Keratinocyte (primary cell): Measurements from ENCODE around the gene CREB1. TPM values are rescaled to one million over a fixed set of nuclear protein-coding genes. Genes with fewer than 3 reads are reported as not detected.

Experiments used
- DNase-seq: peaks from one replicate; pipeline ENCODE4 v3.0.0-alpha.2; 2011; ENCODE audit warnings: low read depth, missing footprints, low spot score
- FAIRE-seq: peaks from 2 replicates; lab custom pipeline; 2011; peaks lifted over from hg19 to GRCh38; lab: Jason Lieb, UNC
- H2AFZ ChIP-seq: 2 replicates; pipeline ENCODE4 v1.6.0; 2012; ENCODE audit warnings: low read length, control low read depth, inconsistent platforms; ENCODE audit not compliant: control insufficient read depth
- H3K27ac ChIP-seq: 2 replicates; pipeline ENCODE4 v1.5.1; 2011; ENCODE audit warnings: low read length; ENCODE audit not compliant: control insufficient read depth, insufficient read depth
- H3K27me3 ChIP-seq: 3 replicates; pipeline ENCODE4 v1.6.0; 2011; ENCODE audit warnings: low read length; ENCODE audit not compliant: control insufficient read depth, insufficient read depth; ENCODE audit errors: extremely low read depth
- H3K36me3 ChIP-seq, 2 experiments: 2 replicates in 1 of 2; 3 replicates in 1 of 2; pipeline ENCODE4 v1.5.1; 2011; ENCODE audit warnings: low read length in 2 of 2, mild to moderate bottlenecking in 1 of 2; ENCODE audit not compliant: control insufficient read depth in 2 of 2, insufficient read depth in 2 of 2; ENCODE audit errors: extremely low read depth in 1 of 2
- H3K4me1 ChIP-seq: 3 replicates; pipeline ENCODE4 v1.5.1; 2011; ENCODE audit warnings: low read length; ENCODE audit not compliant: control insufficient read depth, insufficient read depth; ENCODE audit errors: extremely low read depth
- H3K4me2 ChIP-seq: 3 replicates; pipeline ENCODE4 v1.6.0; 2011; ENCODE audit warnings: low read depth, low read length; ENCODE audit not compliant: control insufficient read depth, insufficient read depth; ENCODE audit errors: extremely low read depth
- H3K4me3 ChIP-seq, 3 experiments: fragments of 200-600 bp in 1 of 3; sonication (generic) in 1 of 3; 2 replicates in 2 of 3; 3 replicates in 1 of 3; pipeline ENCODE4 v1.5.1; 2011 to 2016; ENCODE audit warnings: low read length in 3 of 3, mild to moderate bottlenecking in 3 of 3, control low read depth in 2 of 3, inconsistent platforms in 1 of 3, low read depth in 1 of 3, mixed read lengths in 1 of 3, mixed run types in 1 of 3, moderate library complexity in 1 of 3; ENCODE audit not compliant: control insufficient read depth in 2 of 3, insufficient read depth in 2 of 3; ENCODE audit errors: extremely low read depth in 1 of 3
- H3K79me2 ChIP-seq: 2 replicates; pipeline ENCODE4 v1.6.0; 2012; ENCODE audit warnings: low read length; ENCODE audit not compliant: control insufficient read depth, insufficient read depth
- H3K9ac ChIP-seq: 3 replicates; pipeline ENCODE4 v1.6.0; 2011; ENCODE audit warnings: low read length; ENCODE audit not compliant: control insufficient read depth, insufficient read depth; ENCODE audit errors: extremely low read depth
- H3K9me1 ChIP-seq: 3 replicates; pipeline ENCODE4 v1.6.0; 2011; ENCODE audit warnings: low read length; ENCODE audit not compliant: control insufficient read depth, insufficient read depth; ENCODE audit errors: extremely low read depth
- H3K9me3 ChIP-seq: 2 replicates; pipeline ENCODE4 v1.5.1; 2012; ENCODE audit warnings: low read depth, low read length; ENCODE audit not compliant: control insufficient read depth
- H4K20me1 ChIP-seq: 3 replicates; pipeline ENCODE4 v1.6.0; 2011; ENCODE audit warnings: low read length; ENCODE audit not compliant: control insufficient read depth, insufficient read depth; ENCODE audit errors: extremely low read depth
- EZH2 ChIP-seq: IDR thresholded peaks from one replicate; pipeline ENCODE4 v1.6.1; 2012; ENCODE audit warnings: inconsistent platforms, mild to moderate bottlenecking, low read length, moderate library complexity
- dilution Hi-C: fragments of 300-500 bp; cut with MboI; formaldehyde crosslinking; loops from one replicate; pipeline ENCODE4 v1.7.0; 2020; ENCODE audit warnings: low sequenced_read_pairs; ENCODE audit not compliant: extremely low pct_ligation_motif_present
- polyA plus RNA-seq, 5 experiments: library from polyadenylated mRNA; depleted of rRNA in 3 of 5; stranded (reverse) in 3 of 5; stranded (forward) in 1 of 5; unstranded in 1 of 5; fragments of >200 nt; gene quantifications; 1 replicate in 1 of 5; 2 replicates in 3 of 5; 3 replicates in 1 of 5; pipeline versions ENCODE4 v1.2.1 to v1.2.3, GENCODE V29; 2011 to 2012; ENCODE audit warnings: missing spikeins in 2 of 5, low read depth in 1 of 5, low replicate concordance in 1 of 5
- TF ChIP-seq, protein P1 (sequence below), 3 experiments: IDR thresholded peaks in 1 of 3; conservative IDR thresholded peaks in 1 of 3; optimal IDR thresholded peaks in 1 of 3; 2 replicates in 2 of 3; 3 replicates in 1 of 3; pipeline versions ENCODE3 to v1.5.1; 2011; ENCODE audit warnings: low read length in 3 of 3, mild to moderate bottlenecking in 3 of 3, moderate library complexity in 2 of 3, control low read depth in 1 of 3, inconsistent platforms in 1 of 3; ENCODE audit not compliant: insufficient read depth in 2 of 3; ENCODE audit errors: extremely low read depth in 1 of 3

The CREB1 gene
- polyA plus RNA-seq, 1 donor (not counting 4 experiments of a cell fraction or from before 2014, with no cell fraction given), result 38.9 TPM

DNA sequence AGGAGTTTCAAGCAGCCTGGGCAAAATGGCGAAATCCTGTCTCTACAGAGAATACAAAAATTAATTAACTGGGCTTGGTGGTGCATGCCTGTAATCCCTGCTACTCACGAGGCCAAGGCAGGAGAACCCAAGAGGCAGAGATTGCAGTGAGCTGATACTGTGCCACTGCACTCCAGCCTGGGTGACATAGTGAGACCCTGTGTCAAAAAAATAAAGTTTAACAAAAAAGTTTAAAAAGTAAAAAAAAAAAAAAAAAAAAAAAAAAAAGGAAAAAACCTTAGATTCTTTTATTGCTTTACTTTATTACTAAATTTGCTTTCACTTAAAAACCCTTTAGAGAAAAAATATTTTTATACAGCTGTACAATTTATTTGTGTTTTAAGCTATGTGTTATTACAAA is 10.7 kb downstream of the CREB1 start:
- H3K36me3 ChIP-seq, result peaks cover 0 to 1% of the 10 kb centered on the region in 2 experiments
- H3K4me2 ChIP-seq, result no peak overlapping the region
- no peaks in the 10 kb centered on the region for H3K9me3 ChIP-seq
- H3K9ac ChIP-seq, result no peak overlapping the region
- DNase-seq, result no peak
- H3K27me3 ChIP-seq, result no peaks in the 10 kb centered on the region
- H3K4me3 ChIP-seq, result no peak overlapping the region
- no peak overlapping the region for H2AFZ ChIP-seq
- no peak overlapping the region for H3K27ac ChIP-seq
- dilution Hi-C loops, result no loop called here
- no peak for FAIRE-seq
- H3K79me2 ChIP-seq, result peaks cover 97% of the 10 kb centered on the region
- no peaks in the 10 kb centered on the region for H4K20me1 ChIP-seq
- no peaks in the 10 kb centered on the region for H3K9me1 ChIP-seq
- H3K4me1 ChIP-seq, result no peaks in the 10 kb centered on the region
- TF ChIP-seq EZH2, result no peak
- TF ChIP-seq, protein P1, sequence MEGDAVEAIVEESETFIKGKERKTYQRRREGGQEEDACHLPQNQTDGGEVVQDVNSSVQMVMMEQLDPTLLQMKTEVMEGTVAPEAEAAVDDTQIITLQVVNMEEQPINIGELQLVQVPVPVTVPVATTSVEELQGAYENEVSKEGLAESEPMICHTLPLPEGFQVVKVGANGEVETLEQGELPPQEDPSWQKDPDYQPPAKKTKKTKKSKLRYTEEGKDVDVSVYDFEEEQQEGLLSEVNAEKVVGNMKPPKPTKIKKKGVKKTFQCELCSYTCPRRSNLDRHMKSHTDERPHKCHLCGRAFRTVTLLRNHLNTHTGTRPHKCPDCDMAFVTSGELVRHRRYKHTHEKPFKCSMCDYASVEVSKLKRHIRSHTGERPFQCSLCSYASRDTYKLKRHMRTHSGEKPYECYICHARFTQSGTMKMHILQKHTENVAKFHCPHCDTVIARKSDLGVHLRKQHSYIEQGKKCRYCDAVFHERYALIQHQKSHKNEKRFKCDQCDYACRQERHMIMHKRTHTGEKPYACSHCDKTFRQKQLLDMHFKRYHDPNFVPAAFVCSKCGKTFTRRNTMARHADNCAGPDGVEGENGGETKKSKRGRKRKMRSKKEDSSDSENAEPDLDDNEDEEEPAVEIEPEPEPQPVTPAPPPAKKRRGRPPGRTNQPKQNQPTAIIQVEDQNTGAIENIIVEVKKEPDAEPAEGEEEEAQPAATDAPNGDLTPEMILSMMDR (optimal IDR thresholded peaks at IDR 0.05 in 1 of 3, IDR thresholded peaks at IDR 0.05 in 1 of 3, conservative IDR thresholded peaks at IDR 0.05 in 1 of 3; ENCODE audit: extremely low read depth in 1 of 3, insufficient read depth in 2 of 3, low read length in 3 of 3), result no peak

DNA sequence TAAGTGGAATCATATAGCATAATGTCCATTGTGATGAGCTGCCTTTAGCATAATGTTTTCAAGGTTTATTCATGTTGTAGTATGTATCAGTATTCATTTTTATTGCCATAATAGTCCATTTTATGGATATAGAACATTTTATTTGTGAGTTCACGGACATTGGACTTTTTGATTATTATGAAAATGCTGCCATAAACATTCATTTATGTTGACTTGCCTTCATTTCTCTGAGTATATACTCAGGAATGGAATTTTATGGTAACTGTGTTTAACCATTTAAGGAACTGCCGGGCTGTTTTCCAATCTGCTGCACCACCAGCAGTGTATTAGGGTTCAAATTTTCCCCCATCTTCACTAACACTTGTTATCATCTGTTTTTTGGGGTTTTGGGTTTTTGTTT is 12.2 kb downstream of the CREB1 start:
- no peak for DNase-seq
- FAIRE-seq, result no peak
- Histone ChIP-seq H3K9me3 (no peaks in the 10 kb centered on the region), H3K4me1 (peaks cover 4% of the 10 kb centered on the region), H3K9me1 (no peaks in the 10 kb centered on the region), H3K27me3 (no peaks in the 10 kb centered on the region), H3K27ac (no peak overlapping the region), H4K20me1 (no peaks in the 10 kb centered on the region), H3K9ac (no peak overlapping the region), H3K4me3 (no peak overlapping the region), H3K36me3 (no peaks in the 10 kb centered on the region), H2AFZ (no peak overlapping the region), H3K4me2 (no peak overlapping the region), H3K79me2 (peaks cover 97% of the 10 kb centered on the region)
- TF ChIP-seq, protein P1 (optimal IDR thresholded peaks at IDR 0.05 in 1 of 3, IDR thresholded peaks at IDR 0.05 in 1 of 3, conservative IDR thresholded peaks at IDR 0.05 in 1 of 3; ENCODE audit: extremely low read depth in 1 of 3, insufficient read depth in 2 of 3, low read length in 3 of 3), result no peak
- TF ChIP-seq EZH2, result no peak
- dilution Hi-C loops, result no loop called here
